Ovary (tissue), 9 donors: ENCODE data around the gene SCAND1. TPM values are rescaled to one million over a fixed set of nuclear protein-coding genes. Genes with fewer than 3 reads are reported as not detected.
A peak's percentile ranks its signal among the peaks of the same experiment; 100 is the strongest.

Experiments
- DNase-seq, 5 donors: peaks; one replicate each; pipeline ENCODE4 v3.0.0-alpha.2; 2019 to 2020
- H3K27ac ChIP-seq, 2 donors: fragments of 200-600 bp; one replicate each; pipeline versions ENCODE4 v1.5.1 to v1.8.0; 2019 to 2022
- H3K27me3 ChIP-seq: fragments of 200-600 bp; one replicate; pipeline ENCODE4 v1.8.0; 2022
- H3K36me3 ChIP-seq: fragments of 200-600 bp; sonication (generic); one replicate; pipeline ENCODE4 v1.5.1; 2019
- H3K4me1 ChIP-seq: one replicate; pipeline ENCODE4 v1.8.1; 2013; ENCODE audit warnings: mild to moderate bottlenecking, moderate library complexity; ENCODE audit not compliant: insufficient read depth
- H3K4me3 ChIP-seq: fragments of 200-600 bp; sonication (generic); one replicate; pipeline ENCODE4 v1.5.1; 2017
- H3K9me3 ChIP-seq, 2 donors: fragments of 200-600 bp in 1 of 2; sonication (generic) in 1 of 2; one replicate each; pipeline versions ENCODE4 v1.5.1 to v1.8.1; 2013 to 2019; ENCODE audit warnings: mild to moderate bottlenecking in 1 of 2, moderate library complexity in 1 of 2
- CTCF ChIP-seq, 3 donors: fragments of 450-650 bp in 2 of 3; fragments of 200-600 bp in 1 of 3; IDR thresholded peaks; one replicate each; pipeline versions ENCODE4 v1.5.1 to v1.8.0; 2016 to 2022; ENCODE audit warnings: antibody characterized with exemption in 3 of 3, mild to moderate bottlenecking in 1 of 3
- EP300 ChIP-seq: sonication (generic); formaldehyde crosslinking; IDR thresholded peaks from one replicate; pipeline ENCODE4 v1.6.1; 2017; ENCODE audit warnings: antibody characterized with exemption
- POLR2A ChIP-seq: fragments of 450-650 bp; IDR thresholded peaks from one replicate; pipeline ENCODE4 v1.6.1; 2017; ENCODE audit warnings: antibody characterized with exemption, mild to moderate bottlenecking, moderate library complexity
- WGBS, 3 donors: extraction: QIAGEN DNeasy Blood & Tissue Kit in 1 of 3; methylation state at CpG; one replicate each; pipeline versions ENCODE4 v1.1.5 to v1.1.7; 2013 to 2017; 5-methylcytosine and 5-hydroxymethylcytosine counted together
- intact Hi-C, 4 donors: fragments of 100-400 bp; cut with DNase I; formaldehyde crosslinking; loops; one replicate each; pipeline versions ENCODE4 v1.11.0 to v1.15.1; 2022 to 2023
- polyA plus RNA-seq, 2 donors: library from polyadenylated mRNA; stranded (reverse); fragments of 200-250 nt in 1 of 2; fragments of 350-450 nt in 1 of 2; fragmentation: Illumina TruSeq in 1 of 2; extraction: RNeasy Lipid Tissue Mini Kit (QIAGEN cat#74804) in 1 of 2; gene quantifications; one replicate each; pipeline ENCODE4 v1.2.3, GENCODE V29; 2013 to 2014
- total RNA-seq, 7 donors: library from RNA; depleted of rRNA in 2 of 7; stranded (reverse); fragments of >200 nt in 2 of 7; fragmentation: NEBNext Ultra II Directional in 3 of 7; extraction: Animal tissue kit (Norgen Biotek cat#: 25700) in 3 of 7; gene quantifications; one replicate each; pipeline versions ENCODE4 v1.1.0 to v1.2.4, GENCODE V29; 2016 to 2023
- donor health status: DM: no; HTN: no; CAD: no; lungs with moderate emphysema.
- donor health status: DM: no; HTN: no; CAD: no.
- donor health status: Bipolar disorder and iron deficiency.
- donor health status: DM: yes; HTN: yes; CAD: no.
- donor health status: DM: no; HTN: no; CAD: no.
- donor health status: DM: yes; HTN: yes; CAD: no.

SCAND1 gene
- total and polyA plus RNA-seq, 9 donors, result 48.2 to 177 (median 77.1) TPM; not detected in 1

GRCh38 chr20:35994994-35995453 lies 40.7 kb upstream of the SCAND1 start:
- TF ChIP-seq EP300 (no peak), CTCF (IDR thresholded peaks at IDR 0.05) (peak; percentile 58 to 74 (median 64)), POLR2A (no peak)
- WGBS, 3 donors, result 2 to 6% (median 3%) methylated on average over 6 of the region's 6 CpGs
- intact Hi-C loops, result loop anchor here (2.0 to 10.0 kb wide), 7 partner anchors 137 to 442 kb away; no protein-coding TSS in a partner anchor
- Histone ChIP-seq H3K4me3 (no peak overlapping the region), H3K4me1 (no peaks in the 10 kb centered on the region), H3K9me3 (no peaks in the 10 kb centered on the region), H3K27me3 (no peaks in the 10 kb centered on the region), H3K36me3 (no peaks in the 10 kb centered on the region), H3K27ac (no peak overlapping the region)
- peak; percentile 74 to 86 (median 81) for DNase-seq

- no peak overlapping the region for H3K27ac ChIP-seq
- intact Hi-C loops, result loop anchor here (5.0 to 10.0 kb wide), 4 partner anchors 139 to 444 kb away; no protein-coding TSS in a partner anchor
- H3K9me3 ChIP-seq, result no peaks in the 10 kb centered on the region
- H3K4me3 ChIP-seq, result no peak overlapping the region
- TF ChIP-seq CTCF (IDR thresholded peaks at IDR 0.05), result peak; percentile 49 to 71 (median 55)
- TF ChIP-seq POLR2A, result no peak
- no peaks in the 10 kb centered on the region for H3K27me3 ChIP-seq
- no peaks in the 10 kb centered on the region for H3K4me1 ChIP-seq
- H3K36me3 ChIP-seq, result no peaks in the 10 kb centered on the region
- DNase-seq, result peak; percentile 24 to 50 (median 29)
- 0 to 2% (median 1%) methylated on average over 6 of the region's 6 CpGs for WGBS, 3 donors
These were observed 38.5 kb upstream of the SCAND1 start for GRCh38 chr20:35992713-35993335.

- no peaks in the 10 kb centered on the region for H3K9me3 ChIP-seq
- DNase-seq, result no peak
- H3K27ac ChIP-seq, result no peak overlapping the region
- no peaks in the 10 kb centered on the region for H3K36me3 ChIP-seq
- intact Hi-C loops, result loop anchor here (5.0 to 10.0 kb wide), 4 partner anchors 141 to 446 kb away; no protein-coding TSS in a partner anchor
- no peak overlapping the region for H3K4me3 ChIP-seq
- TF ChIP-seq POLR2A (no peak), CTCF (IDR thresholded peaks at IDR 0.05) (peak in 1 of 3 donors; percentile 11), EP300 (no peak)
- H3K27me3 ChIP-seq, result no peaks in the 10 kb centered on the region
- WGBS, 3 donors, result 25 to 30% (median 25%) methylated on average over 3 of the region's 3 CpGs
- H3K4me1 ChIP-seq, result no peaks in the 10 kb centered on the region
These were observed 37.0 kb upstream of the SCAND1 start for GRCh38 chr20:35991142-35991771.

GRCh38 chr20:35988910-35989463 lies 34.7 kb upstream of the SCAND1 start:
- no peak overlapping the region for H3K27ac ChIP-seq
- H3K9me3 ChIP-seq, result no peaks in the 10 kb centered on the region
- DNase-seq, result no peak
- no peaks in the 10 kb centered on the region for H3K4me1 ChIP-seq
- TF ChIP-seq EP300 (no peak), POLR2A (no peak), CTCF (IDR thresholded peaks at IDR 0.05) (no peak)
- no peaks in the 10 kb centered on the region for H3K36me3 ChIP-seq
- intact Hi-C loops, result no loop called here
- H3K4me3 ChIP-seq, result no peak overlapping the region
- H3K27me3 ChIP-seq, result no peaks in the 10 kb centered on the region
- 74 to 85% (median 79%) methylated on average over 2 of the region's 2 CpGs for WGBS, 3 donors
